HG03378 (cell line): ENCODE results near the gene SEMG2.

Source experiments
- ATAC-seq: cut with Tn5 transposase; IDR thresholded peaks from one replicate; pipeline ENCODE4 v1.9.1; 2021; ENCODE audit warnings: mild to moderate bottlenecking, moderate library complexity; ENCODE audit not compliant: unreplicated experiment

Gene SEMG2

DNA sequence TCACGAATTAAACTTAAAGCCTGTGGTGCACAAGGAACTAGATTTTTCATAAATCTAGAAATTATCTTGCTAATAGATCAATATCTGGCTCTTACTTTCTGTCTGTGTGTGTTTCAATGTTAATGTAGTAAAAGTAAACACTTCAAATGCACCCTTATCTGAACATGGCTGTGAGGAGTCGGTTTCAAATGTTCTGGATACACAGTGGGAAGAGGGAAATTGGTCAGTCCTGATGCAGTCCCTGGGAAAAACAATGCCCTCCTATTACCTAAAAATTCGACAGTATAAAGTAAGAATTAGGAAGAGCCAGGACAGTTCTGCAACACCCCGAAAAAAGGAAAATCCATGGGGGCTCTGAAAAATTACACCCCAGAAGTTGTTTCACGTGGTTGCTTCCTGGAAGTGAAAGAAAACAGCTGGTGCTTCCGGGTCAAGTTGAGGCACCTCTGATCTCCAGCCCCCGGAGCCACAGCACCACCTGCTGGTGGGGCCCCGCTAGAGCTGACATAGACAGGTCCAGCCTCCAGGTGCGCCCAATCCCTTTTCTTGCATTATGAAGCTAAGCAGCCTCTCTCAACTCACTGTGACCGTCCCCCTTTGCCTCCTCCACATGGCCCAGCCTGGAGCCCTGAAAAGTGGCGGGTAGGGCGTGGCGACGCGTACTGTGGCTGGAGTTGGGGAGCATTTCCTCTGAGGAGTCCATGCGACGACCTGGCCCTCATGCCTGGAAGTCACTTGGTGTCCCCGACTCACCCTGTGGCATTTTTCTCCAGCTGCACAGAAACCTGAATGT, 8.3 kb downstream of the SEMG2 start:
- ATAC-seq, result no peak

DNA sequence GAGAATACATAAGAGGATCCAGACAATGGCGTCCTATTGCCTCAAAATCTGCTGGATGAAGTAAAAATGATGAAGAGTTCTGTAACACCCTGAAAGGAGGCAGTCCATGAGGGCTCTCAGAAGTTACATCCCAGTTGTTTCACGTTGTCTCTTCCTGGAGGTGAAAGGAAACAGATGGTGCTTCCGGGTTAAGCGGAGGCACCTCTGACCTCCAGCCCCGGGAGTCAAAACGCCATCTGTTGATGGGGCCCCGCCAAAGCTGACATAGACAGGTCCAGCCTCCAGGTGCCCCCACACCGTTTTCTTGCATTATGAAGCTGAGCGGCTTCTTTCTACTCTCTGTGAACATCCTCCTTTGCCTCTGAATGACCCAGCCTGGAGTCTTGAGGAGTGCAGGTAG, 9.5 kb downstream of the SEMG2 start:
- ATAC-seq, result no peak

DNA sequence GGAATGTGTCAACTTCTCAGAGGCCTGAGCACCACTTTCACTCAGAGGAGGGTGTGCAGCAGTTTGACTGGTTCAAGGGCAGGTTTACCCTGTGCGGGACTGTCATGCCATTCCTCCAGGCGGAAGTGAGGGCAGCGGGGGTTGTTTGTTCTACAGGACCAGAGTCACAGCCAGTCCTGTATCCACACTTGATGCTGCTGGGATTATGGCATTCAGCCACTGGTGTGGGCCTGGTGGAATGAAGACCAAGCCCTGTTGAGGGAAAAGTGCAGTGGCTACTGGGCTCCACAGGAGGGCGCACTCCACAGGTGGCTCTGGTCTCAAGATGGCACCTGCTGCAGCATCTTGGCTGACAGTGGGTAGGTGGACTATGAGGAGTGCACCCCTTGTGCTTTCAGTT, 14.8 kb downstream of the SEMG2 start:
- ATAC-seq, result no peak

DNA sequence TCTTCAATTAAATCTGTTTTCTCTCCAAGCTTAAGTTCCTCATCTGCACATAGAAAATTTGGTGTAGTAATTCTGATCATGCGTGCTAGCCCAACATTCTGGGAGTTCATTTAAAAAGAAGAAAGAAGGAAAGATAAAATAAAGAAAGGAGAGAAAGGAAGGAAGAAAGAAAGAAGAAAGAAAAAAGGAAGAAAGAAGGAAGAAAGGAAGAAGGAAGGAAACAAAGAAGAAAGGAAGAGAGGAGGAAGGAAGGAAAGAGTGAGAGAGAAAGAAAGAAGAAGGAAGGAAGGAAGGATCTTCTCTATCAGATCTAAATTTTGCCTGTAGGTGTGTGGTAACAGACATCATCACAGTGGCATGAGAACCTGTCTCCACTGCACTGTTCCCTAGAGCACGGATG, 17.0 kb downstream of the SEMG2 start:
- ATAC-seq, result no peak

DNA sequence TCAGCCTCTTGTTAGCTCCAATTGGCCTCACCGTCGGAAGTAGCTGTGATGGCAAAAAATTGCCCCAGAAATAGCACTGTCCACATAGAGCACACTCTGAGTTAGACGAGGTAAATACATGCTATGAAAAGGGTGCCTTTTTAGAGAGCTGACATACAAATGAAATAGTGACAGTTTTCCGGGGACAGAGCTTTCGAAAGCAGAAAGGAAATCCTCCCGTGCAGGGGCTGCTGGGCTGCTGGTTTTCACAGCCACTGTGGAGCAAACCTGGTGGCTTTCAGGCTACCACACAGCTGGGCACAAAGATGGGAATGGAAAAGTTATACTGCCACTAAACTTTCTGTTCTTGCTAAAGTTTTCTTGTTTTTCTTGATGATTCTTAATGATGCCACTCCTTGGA, 24.9 kb downstream of the SEMG2 start:
- ATAC-seq, result no peak

DNA sequence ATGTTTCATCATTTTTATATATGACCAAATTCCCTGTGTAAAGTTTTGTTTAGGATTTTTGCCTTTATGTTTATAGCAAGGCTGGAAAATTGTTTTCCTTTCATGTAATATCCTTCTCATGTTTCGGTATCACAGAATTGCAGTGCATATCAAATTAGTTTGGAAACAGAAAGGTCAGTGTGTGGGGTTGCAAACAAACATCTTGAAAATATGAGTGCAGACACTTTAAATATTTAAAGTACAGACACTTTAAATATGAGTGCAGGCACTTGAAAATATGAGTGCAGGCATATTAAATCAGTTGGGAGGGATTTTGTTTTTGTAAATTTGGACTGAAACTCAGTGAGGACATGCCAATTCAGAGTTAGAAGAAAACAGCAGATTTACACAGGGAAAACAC, 26.7 kb downstream of the SEMG2 start:
- ATAC-seq, result no peak

DNA sequence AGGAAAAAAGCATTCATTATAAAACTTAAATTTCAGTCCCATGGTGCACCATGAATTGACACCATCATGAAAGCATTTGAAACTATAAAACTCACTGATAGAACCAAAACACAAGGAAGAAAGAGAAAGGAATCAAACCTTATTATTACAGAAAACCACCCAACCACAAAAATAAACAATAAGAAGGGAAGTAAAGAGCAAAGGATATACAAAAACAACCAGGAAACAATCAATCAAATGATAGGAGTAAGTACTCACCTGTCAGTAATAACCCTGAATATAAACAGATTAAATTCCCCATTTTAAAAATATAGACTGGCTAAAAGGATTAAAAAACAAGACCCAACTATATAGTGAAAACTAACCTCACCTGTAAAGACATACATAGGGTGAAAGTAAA, 27.4 kb downstream of the SEMG2 start:
- no peak for ATAC-seq

DNA sequence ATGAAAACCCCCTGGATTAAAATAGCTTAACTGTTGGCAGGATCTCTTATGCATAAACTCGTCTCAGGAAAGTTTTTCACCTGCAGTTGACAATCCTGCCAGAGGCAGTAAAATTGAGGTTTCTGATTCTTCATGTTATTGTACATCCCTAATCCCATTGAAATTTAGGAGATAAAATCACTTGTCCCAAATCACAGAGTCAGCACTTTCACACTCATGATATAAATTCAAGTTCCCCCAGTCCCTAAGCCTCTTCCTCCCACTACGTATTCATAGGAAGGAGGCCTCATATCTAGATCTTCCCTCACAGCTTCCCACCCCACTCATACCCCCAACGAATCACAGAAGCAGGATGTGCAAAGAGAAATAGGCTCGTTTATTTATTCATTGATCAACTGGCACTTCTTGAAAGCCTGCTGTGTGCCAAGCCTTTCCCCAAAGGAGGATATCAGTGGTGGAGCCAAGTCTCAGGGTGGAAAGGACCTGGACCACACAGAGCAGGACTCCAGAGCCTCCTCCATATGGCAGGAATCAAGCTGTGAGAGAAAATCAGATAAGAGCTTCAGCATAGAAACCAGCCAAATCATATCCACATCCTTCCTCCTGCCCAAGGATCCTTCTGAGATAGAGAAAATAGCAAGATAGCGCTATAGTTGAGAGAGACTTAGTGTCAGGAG, 30.8 kb downstream of the SEMG2 start:
- ATAC-seq, result no peak

DNA sequence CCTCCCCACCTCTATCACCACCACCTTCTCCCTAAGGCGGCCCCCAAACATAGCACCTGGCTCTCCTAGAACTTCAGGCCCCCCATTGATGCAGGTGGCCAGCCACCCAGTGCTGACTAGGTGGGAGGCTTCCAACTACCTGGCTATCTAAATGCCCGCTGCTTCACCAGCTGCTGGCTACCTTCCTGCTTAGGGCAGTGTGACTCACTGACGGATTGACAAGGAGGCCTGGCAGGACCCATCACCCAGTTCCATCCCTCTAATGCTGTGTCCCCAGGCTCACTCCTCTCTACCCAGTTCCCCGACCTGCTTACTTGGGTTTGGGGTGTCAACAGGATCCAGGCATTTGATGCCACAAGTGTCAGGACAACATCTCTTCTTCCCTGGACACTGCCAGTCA, 32.1 kb downstream of the SEMG2 start:
- no peak for ATAC-seq

DNA sequence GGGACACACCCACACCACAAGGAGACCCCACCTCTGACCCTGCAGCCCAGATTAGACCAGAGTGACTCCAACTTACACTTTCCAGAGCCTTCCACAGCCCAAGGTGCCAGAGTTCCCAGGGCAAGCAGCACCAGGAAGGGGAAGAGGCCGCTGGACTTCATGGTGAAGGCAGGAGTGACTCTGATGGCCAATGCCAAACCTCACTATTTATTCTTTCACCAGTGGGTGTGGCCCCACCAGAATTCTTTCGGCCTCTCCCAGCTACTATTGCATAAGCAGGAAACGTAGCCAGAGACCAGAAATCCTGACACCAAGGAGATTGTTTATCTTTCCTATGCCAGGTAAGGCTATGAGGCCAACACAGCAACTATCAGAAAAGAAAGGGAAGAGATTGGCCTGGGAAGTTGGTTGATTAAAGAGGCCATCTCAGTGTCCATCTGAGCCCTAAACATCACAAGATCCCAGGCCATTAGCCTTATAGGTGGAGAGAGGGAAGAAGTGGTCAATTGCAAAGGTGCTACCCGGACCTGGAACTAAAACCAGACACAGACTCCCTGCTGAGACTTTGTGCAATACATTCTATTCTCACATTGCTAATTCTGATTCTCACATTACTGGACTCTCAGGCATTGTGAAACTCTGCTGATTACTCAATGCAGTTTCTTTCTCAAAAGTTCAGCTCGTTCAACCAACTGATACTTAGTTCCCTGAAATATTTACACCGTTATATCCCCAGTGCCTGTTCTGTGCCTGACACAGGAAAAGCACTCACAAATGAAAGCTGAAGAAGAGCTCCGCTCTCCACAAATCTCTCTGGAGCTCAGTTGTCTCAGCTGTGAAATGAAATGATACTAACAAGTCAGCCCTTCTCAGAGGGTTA, 33.5 kb downstream of the SEMG2 start, which contains the start of gene SLPI:
SLPI (minus strand) TSS at position 182 of the 880 bp plus-strand sequence; CDS start at position 161, 21 bp downstream.
- ATAC-seq, result no peak

DNA sequence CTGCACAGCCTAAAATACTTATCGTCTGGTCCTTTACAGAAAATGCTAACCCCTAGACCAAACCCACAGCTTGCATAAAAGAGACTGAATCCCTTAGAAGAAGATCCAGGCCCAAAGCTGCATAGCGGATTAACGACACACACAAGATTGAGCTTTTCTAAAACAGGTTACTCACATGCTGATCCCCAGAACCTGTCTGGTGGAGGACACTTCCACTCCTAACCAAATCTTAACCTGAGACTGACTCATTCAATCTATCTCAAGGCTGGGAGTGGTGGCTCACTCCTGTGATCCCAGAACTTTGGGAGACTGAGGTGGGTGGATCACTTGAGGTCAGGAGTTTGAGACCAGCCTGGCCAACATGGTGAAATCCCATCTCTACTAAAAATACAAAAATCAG, 36.0 kb downstream of the SEMG2 start:
- ATAC-seq, result no peak

DNA sequence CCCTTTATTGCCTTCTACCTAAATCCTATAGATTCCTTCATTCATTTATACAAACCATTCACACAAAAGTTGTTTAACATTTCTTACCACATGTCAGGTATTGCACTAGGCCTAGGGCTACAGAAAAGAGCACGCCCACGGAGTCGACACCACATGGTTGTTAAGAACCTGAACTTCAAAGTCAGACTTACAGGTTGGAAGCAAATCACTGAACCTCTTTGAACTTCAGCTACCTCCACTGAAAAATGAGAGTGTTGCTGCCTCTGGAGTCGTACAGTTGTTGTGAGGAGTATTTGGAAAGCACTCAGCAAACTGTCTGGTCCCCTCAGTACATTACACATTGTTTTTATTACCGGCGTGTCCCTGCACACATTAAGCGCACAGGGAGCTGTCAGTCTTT, 36.5 kb downstream of the SEMG2 start:
- no peak for ATAC-seq

DNA sequence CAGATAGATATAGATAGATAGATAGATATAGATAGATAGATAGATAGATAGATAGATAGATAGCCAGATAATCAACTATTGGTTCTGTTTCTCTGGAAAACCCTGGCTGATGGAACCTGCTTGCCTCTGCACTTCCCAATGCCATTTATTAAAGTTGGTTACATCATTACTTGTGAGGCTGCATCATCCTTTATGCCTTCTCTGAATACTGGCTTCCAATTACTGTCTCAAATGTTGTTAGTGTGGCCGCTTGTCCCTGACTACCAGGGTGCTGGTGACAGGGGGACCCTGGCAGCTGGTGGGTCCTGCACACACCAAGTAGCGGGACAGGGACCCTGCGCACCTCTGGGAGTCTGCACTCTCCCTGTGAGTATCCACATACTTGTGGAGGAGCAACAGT, 37.1 kb downstream of the SEMG2 start:
- no peak for ATAC-seq

DNA sequence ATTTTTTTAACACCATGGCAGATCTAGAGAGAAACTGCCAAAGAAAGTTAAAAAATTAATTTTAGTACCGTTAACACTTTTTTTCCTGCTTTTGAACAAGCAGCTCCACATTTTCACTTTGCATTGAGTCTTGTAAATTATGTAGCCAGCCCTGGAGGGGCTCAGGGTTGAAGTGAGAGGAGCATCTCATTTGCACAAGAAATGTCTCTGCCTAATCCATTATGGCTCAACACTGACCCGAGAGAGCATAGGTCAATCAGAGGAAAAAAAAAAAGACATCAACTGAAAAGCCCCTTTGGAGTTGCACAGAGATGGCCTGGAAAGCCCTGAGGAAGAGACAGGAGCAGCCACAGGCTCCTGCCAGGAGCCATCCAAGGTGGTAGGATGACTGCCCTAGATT, 37.5 kb downstream of the SEMG2 start:
- ATAC-seq, result no peak

DNA sequence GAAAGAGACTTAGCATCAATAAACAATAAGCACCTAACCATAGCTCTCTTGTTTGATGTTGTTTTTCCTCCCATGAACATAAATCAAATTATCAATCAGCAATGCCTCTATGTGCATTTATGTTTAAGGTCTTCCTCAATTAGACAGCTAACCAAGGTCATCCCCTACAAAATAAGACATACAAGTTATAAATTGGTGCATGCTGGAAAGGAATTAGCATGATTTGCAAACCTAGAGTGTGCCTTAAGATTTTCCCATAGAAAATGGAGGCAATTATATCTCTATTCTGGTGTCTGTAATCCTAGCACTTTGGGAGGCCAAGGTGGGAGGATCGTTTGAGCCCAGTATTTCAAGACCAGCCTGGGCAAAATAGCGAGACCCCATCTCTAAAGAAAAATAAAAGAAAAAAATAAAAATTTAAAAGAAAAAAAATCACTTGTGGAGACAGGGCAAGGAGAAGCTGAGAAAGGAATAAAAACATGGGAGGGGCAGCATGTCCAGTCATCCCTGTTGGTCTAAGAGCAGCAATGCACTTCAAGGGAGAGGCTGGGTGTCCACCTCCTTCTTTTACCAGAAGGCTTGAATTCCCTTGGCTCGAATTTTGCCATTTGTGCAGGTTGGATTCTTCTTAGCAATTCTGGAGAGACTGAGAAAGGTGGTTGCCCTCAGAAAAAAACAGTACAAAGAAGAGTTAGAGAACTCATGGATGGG, 42.5 kb downstream of the SEMG2 start:
- no peak for ATAC-seq

DNA sequence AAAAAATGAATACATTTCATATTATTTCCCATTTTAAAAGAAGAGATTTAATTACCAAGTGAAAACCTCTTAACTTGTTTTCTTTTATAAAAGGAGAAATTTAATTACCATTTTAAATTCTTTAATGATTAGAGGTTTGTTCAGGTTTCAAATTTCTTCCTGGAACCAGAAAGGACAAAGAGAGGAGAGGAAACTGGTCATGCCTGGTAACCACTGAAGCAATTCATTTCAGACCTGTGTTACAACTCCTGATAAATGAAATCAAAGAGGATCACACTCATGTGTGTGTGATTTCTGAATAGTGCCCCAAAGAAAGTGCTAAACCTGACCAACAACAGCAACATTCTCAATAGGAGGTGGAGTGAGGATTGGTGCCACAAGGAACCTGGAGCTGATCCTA, 45.8 kb downstream of the SEMG2 start:
- no peak for ATAC-seq

DNA sequence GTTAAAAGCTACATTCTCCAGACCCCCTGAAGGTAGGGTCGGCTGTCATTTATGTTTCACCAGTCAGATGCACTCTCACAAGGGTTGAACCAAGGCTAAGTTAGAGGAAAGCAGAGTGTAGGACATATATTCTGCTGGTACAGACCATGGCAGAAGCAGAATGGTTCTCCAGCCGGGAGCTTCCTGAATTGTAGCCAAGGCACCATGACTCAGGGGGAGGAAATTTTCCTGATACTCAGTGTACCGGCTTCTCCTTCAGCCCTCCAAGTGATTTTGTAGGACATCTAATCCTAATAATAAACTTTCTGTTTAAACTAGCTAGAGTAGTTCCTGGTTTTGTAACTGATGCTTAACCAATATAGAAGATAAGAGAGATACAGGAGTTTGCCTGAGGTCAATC, 47.4 kb downstream of the SEMG2 start:
- no peak for ATAC-seq

DNA sequence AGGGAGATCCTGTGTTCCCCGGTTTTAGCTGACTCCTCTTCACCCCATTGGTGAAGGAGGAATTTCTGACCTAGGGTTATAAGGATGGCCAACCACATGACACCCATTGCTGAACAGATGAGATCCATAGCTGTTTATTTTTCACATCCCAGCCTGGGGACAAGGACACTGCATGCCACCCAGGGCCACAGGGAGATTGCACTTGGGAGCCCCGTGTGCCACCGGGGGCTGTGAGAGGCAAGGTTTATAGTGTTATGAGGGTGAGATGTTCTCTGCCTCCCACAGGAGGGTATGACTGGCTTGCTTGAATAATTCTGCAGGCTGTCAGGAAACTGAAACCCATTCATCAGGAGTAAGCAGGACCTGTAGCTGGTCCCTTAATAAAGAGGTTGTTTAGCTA, 47.9 kb downstream of the SEMG2 start:
- ATAC-seq, result no peak

DNA sequence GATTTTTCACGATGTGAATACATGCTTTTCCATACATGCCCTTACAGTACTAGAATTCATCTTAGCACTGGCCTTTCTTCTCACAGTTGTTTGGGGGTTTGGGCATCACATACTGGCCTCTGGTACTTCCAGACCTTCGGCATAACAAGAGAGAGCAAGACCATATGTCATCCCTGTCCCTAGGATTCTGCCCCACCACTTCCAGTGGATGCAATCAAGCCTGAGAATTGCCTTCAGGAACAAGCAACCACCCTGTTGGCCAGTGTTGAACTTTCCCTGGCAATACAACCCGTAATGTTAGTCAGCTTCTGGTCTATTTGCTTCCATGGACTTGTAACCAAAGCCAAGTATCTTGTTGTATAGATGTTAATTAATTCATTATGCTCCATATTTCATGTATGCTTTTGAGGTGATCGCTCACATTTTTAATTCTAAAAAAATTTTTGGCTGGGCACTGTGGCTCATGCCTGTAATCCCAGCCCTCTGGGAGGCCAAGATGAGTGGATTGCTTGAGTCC, 48.6 kb downstream of the SEMG2 start:
- no peak for ATAC-seq
